HL-60 (cell line): Measurements from ENCODE around the gene CHCHD6.

Experiments
- DNase-seq, 2 experiments: peaks; one replicate each; pipeline ENCODE4 v3.0.0-alpha.2; 2010 to 2020; ENCODE audit warnings: low read depth in 1 of 2, low spot score in 1 of 2
- H3K27ac ChIP-seq: fragments of 250-450 bp; sonication (Bioruptor Pico); replicated peaks from 2 replicates; pipeline ENCODE4 v1.5.1; 2020; ENCODE audit warnings: mild to moderate bottlenecking, moderate library complexity
- H3K27me3 ChIP-seq: fragments of 250-450 bp; sonication (Bioruptor Pico); 2 replicates; pipeline ENCODE4 v1.5.1; 2021; ENCODE audit warnings: mild to moderate bottlenecking, moderate library complexity; ENCODE audit not compliant: insufficient read depth, poor library complexity, severe bottlenecking
- H3K4me3 ChIP-seq: replicated peaks from 2 replicates; pipeline ENCODE4 v1.5.1; 2011; ENCODE audit warnings: mild to moderate bottlenecking, control low read depth, low read length; ENCODE audit not compliant: insufficient read depth
- CTCF ChIP-seq: IDR thresholded peaks from one replicate; pipeline ENCODE4 v1.5.1; 2011; ENCODE audit warnings: low read length, control low read depth, inconsistent platforms; ENCODE audit not compliant: insufficient read depth
- GABPA ChIP-seq: IDR thresholded peaks from 2 replicates; pipeline ENCODE4 v1.6.1; 2012; ENCODE audit warnings: low read depth
- POLR2AphosphoS5 ChIP-seq: IDR thresholded peaks from 2 replicates; pipeline ENCODE4 v1.6.1; 2012; ENCODE audit warnings: low read depth
- REST ChIP-seq: IDR thresholded peaks from 2 replicates; pipeline ENCODE4 v1.6.1; 2012; ENCODE audit warnings: low read depth; ENCODE audit not compliant: insufficient replicate concordance
- SPI1 ChIP-seq: IDR thresholded peaks from 2 replicates; pipeline ENCODE4 v1.6.1; 2012; ENCODE audit warnings: low read depth, mild to moderate bottlenecking, borderline replicate concordance

Gene CHCHD6

GRCh38 chr3:126682009-126682408 is 22.0 kb upstream of the CHCHD6 start:
- H3K27me3 ChIP-seq, result peaks cover 3% of the 10 kb centered on the region
- TF ChIP-seq POLR2AphosphoS5 (no peak), REST (no peak), GABPA (no peak), SPI1 (no peak), CTCF (no peak)
- H3K4me3 ChIP-seq, result no peak overlapping the region
- no peak overlapping the region for H3K27ac ChIP-seq
- no peak for DNase-seq

DNA sequence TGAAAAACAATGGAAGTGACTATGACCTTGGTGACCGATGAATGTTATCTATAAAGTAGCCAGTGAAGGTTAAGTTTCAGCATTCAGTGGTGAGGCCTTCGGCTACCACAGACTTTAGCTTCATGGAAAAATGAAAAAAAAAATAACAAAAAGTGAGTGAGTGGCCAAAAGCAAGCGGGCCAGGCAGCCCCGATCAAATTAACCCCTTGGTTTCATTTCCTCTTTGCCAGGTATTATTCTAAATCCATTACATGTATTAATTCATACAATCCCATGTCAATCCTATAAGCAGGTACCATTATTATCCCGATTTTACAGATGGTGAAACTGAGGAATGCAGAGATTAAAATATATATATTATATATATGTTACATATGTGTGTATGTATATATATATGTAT is 21.0 kb upstream of the CHCHD6 start:
- H3K27me3 ChIP-seq, result peaks cover 3% of the 10 kb centered on the region
- TF ChIP-seq SPI1, result no peak
- no peak for DNase-seq

DNA sequence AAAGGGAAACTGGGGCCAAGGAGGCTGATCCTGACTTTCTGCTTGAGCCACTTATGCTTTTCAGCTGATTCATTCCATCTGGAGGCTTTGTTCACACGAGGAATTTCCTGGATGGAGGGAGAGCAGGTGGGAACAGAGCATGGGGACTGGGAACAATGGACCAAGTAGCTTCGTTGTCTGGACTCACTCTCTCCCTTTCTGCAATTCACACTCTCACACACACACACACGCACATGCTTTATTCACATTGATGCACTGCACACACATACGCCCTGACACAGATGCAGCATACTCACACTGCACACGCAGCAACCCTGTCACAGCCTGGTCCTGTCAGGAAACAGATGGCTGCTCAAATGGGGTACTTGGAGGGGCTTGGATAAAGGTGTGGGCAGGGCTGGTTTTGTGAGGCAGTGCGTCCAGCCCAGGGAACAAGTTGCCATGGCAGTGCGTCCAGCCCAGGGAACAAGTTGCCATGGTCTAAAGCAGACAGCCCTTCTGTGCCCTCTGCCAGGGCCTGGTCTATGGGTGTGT is 19.8 kb upstream of the CHCHD6 start:
- peaks cover 5% of the 10 kb centered on the region for H3K27me3 ChIP-seq
- H3K4me3 ChIP-seq, result no peak overlapping the region
- no peak overlapping the region for H3K27ac ChIP-seq
- no peak for DNase-seq
- no peak for TF ChIP-seq SPI1

More for the DNA sequence above, 21.0 kb upstream of the CHCHD6 start:
- Histone ChIP-seq H3K27ac (no peak overlapping the region), H3K4me3 (no peak overlapping the region)

GRCh38 chr3:126685021-126685420 is 19.0 kb upstream of the CHCHD6 start:
- H3K4me3 ChIP-seq, result no peak overlapping the region
- H3K27me3 ChIP-seq, result peaks cover 5% of the 10 kb centered on the region
- DNase-seq, result no peak
- TF ChIP-seq CTCF, result no peak
- no peak for TF ChIP-seq POLR2AphosphoS5
- no peak for TF ChIP-seq GABPA
- no peak for TF ChIP-seq SPI1
- TF ChIP-seq REST, result no peak
- H3K27ac ChIP-seq, result no peak overlapping the region

DNA sequence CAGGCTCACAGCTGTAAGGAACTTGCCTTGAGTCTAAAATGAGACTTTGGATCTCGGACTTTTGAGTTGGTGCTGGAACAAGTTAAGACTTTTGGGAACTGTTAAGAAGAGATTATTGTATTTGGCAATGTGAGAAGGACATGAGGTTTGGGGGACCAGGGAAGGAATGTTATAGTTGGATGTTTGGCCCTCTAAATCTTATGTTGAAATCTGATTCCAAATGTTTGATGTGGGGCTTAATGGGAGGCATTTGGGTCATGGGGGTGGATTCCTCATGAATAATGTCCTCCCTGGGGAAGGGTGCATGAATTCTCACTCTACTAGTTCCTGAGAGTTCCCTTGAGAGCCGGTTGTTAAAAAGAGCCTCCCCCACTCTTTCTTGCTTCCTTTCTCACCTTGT is 18.5 kb upstream of the CHCHD6 start:
- Histone ChIP-seq H3K27me3 (peaks cover 4% of the 10 kb centered on the region), H3K27ac (no peak overlapping the region), H3K4me3 (no peak overlapping the region)
- no peak for TF ChIP-seq GABPA
- no peak for TF ChIP-seq POLR2AphosphoS5
- no peak for TF ChIP-seq CTCF
- TF ChIP-seq SPI1, result no peak
- no peak for TF ChIP-seq REST
- no peak for DNase-seq
